Measurements from ENCODE around the gene WASHC2A.
"Not testable (repeated sequence)": the region's sequence is repeated elsewhere in the genome, so short reads cannot be mapped to it uniquely, and the experiment has no call there.

Gene WASHC2A

DNA sequence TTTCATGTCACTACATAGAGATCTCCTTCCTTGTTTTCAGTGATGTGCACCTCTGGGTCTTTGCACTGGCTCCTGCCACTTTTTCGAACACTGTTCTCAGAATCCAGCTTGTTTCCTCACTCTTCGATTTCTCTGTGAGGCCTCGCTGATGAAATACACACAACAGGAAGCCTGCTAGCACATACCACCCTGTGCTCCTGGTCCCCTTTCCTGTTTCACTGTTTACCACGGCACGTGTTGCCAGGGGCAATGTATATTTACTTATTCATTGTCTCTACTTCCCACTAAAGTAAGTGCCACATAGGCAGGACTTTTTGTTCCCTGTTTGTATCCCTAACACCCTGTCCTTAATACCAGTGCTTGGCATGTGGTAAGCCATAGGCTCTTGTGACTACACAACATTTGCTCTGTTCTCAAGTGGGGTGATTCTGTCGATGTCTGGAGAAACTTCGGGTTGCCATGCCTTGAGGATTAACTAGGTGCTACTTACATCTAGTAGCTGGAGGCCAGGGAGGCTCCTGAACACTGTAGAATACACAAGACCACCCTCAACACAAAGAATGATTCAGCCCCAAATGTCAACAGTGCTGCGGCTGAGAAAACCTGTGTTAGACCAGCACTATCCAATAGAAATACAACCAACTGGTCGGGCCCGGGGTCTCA lies 75.9 kb downstream of the WASHC2A start:
- not testable (repeated sequence) for DNase-seq (ENCODE audit: low read depth in 3 of 3)

DNA sequence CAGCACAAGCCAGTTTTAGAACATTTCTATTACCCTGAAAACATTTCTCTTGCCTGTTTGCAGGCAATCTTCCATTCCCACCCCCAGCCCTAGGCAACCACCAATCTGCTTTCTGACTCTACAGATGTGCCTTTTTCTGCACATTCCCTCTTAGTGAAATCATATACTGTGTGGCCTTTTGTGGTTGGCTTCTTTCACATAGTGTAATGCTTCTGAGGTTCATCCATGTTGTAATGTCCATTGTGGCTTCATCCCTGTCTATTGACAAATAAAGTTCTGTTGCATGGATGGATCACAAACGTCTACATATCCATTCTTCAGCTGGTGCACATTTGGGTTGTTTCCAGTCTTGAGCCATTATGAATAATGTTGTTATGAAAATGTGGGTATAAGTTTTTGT lies 77.8 kb downstream of the WASHC2A start:
- not testable (repeated sequence) for DNase-seq (ENCODE audit: low read depth in 3 of 3)

GRCh38 chr10:50152792-50153272 lies 85.1 kb downstream of the WASHC2A start:
- no peak for DNase-seq (ENCODE audit: low read depth in 3 of 3)

DNA sequence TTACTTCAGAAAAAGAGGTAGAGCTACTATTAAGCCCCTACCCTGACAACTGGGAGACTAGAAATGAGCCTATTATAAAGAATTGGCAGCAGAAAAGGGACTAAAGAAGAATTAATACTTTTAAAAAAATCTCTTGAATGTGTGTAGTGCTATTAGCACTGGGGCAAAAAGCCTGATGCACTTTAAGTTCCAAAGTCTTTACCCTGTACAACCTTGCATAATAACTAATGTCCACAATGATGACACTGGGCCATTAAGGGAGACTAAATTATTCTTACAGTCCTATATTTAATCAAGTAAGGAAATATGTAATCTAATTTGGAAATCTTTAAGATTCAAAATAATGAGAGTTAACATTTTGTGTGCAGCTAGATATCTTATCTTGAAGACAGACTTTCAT lies 90.1 kb downstream of the WASHC2A start:
- DNase-seq (ENCODE audit: low read depth in 3 of 3): not testable (repeated sequence)

DNA sequence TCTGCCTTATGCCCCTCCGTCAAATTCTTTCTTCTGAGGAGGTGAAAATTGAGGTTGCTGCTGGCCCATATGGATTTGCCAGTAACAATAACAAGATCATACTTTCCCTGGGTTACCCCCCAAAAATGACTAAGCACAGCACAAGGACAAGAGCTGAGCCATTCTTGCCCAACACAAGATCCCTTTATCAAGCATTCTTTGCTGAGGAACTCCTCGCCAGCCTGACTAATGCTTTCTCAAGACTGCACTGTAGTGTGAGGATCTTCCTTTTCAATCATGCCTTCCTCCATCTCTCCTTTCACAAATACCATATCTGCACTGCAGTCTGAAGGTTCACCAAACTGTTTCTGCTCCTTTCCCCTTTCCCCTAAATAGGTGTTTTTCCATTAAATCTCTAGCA lies 92.1 kb downstream of the WASHC2A start:
- DNase-seq (ENCODE audit: low read depth in 3 of 3): not testable (repeated sequence)

DNA sequence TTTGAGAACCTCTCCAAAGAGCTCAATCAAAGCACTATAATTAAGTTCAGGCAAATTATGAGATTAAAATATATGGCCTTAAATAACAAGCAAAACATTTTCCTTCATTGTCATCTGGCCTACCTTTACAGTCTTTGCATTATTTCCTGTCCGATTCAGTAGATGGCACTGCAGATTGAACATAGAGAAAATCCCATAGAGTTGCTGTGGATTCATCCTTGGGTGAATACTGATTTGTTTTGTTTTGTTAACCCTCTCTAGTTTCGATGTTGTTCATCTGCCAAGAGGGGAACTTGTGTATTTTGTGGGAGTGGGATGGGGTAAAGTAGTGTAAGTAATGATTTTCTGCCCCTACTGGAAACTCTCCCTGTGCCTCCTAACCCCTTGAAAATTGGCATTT lies 97.3 kb downstream of the WASHC2A start:
- DNase-seq (ENCODE audit: low read depth in 3 of 3): not testable (repeated sequence)

GRCh38 chr10:50167833-50168232 lies 100.1 kb downstream of the WASHC2A start:
- DNase-seq (ENCODE audit: low read depth in 3 of 3): not testable (repeated sequence)

DNA sequence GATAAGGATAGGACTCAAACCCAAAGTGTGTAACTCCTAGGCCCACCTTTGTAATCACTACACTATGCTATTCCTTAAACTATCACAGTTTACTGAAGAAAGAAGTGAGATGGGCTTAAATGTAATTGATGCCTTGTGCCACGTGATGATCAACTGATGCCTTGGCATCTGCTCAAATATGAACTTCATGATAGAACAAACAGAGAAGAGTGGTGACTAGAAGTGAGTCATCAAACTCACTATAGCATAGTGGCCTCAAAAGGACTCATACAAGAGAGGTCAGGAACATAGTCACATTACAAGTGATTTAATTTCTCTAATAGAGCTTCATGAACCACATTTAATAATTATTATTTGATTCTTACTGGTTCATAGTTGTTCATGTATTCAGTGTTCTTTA lies 101.8 kb downstream of the WASHC2A start:
- not testable (repeated sequence) for DNase-seq (ENCODE audit: low read depth in 3 of 3)

GRCh38 chr10:50174788-50175525 lies 107.2 kb downstream of the WASHC2A start:
- DNase-seq (ENCODE audit: low read depth in 3 of 3): not testable (repeated sequence)
